Dermis blood vessel endothelial cell (primary cell): Measurements from ENCODE around the gene HOMER1. TPM values are rescaled to one million over a fixed set of nuclear protein-coding genes. Genes with fewer than 3 reads are reported as not detected.

Source experiments
- DNase-seq: peaks from one replicate; pipeline ENCODE4 v3.0.0; 2010
- total RNA-seq: library from RNA; depleted of rRNA; stranded (reverse); fragments of >200 nt; gene quantifications from 2 replicates; pipeline ENCODE4 v1.2.3, GENCODE V29; 2014

Gene HOMER1
- total RNA-seq, 1 donor from 2014 or later = 7.1 TPM

DNA sequence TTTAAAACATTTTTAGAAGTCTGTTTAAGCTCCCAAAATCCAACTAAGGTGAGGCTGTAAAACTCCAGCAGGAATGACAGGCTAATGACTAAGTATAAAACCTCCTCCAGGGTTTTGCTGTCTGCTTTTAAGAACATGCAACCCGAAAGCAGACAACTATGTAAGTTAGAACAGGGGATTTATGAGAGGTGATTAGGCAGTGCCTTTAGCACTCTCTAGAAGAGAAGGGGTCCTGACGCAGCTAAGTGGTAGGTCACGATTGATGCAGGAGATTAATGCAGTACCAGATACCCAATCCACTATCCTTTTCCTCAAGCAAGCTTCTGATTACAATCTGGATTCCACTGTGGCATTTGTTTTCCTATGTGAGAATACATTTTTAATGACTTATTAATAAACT is 25.9 kb downstream of the HOMER1 start:
- no peak for DNase-seq

GRCh38 chr5:79487251-79487650 is 26.7 kb downstream of the HOMER1 start:
- no peak for DNase-seq

- DNase-seq = no peak
Measured at GRCh38 chr5:79486116-79486515, 27.8 kb downstream of the HOMER1 start.

GRCh38 chr5:79484731-79485130 is 29.2 kb downstream of the HOMER1 start:
- no peak for DNase-seq

DNA sequence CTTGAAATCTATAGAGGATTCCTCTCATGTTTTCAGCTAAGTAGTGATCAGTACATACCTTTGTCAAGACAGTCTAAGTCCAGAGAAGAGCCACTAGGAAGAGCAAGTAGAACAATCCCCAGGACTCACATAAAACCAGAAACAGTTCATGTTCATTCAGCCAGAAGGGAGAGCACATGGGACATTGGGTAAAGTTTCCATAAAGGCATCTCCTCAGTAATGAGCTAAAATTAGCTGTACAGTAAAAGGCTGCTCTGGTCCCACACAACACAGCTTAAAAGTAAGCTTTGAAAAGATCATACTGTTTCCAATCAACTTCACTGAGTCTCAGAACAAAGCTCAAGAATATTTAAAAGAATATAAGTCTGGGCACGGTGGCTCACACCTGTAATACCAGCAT is 32.4 kb downstream of the HOMER1 start:
- DNase-seq = no peak

DNA sequence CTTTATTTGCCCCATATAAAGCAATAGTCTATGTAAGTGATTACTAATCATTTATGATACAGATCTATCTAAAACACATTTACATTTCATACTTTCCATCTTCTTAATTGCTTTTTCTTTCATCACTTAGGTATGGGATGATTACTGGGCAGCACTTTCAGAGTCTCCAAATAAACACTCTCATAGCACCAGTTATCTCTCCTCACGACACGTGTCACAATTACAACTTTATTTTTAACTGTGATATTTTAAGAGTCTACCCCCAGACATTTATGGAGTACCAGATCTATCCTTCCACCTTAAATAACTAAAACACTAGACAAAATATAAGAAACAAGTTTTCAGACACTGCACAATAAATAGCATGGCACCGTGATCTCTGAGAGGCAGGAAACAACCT is 32.9 kb downstream of the HOMER1 start:
- DNase-seq = no peak

GRCh38 chr5:79475152-79475466 is 38.8 kb downstream of the HOMER1 start:
- no peak for DNase-seq

DNA sequence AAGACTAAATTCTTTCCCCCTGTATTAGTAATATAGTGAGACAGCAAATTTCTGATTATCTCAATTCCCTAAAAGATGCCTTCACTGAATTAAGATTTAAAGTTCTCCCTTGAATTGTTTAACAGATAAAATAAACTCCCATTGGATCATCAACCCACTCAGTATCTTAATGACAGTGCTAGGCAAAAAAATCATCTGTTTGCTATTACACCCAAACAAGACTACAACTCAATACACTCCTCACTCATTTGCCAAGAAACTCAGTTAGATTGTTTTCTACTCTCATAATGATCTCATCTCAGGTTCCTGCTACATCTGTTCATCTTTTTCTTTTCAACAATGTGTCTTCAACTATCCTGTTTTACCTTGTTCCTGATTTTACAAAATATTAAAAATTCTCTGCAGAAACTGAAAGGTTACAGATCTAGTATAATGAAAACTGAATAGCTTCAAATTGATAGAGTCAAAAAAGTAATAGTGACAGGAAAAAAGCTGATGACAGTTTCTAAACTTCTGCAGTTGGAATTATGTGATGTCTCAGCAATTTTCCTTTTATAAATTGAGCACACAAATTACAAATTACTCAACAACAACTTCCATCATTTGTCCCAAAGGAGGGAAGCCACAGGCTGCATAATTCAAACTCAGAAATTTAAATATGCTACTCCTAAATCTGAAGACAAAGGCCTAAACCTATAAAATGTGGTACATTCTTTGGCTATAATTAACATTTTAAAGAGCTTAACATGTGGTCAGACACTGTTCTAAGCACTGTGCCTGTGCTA is 39.4 kb downstream of the HOMER1 start:
- no peak for DNase-seq

DNA sequence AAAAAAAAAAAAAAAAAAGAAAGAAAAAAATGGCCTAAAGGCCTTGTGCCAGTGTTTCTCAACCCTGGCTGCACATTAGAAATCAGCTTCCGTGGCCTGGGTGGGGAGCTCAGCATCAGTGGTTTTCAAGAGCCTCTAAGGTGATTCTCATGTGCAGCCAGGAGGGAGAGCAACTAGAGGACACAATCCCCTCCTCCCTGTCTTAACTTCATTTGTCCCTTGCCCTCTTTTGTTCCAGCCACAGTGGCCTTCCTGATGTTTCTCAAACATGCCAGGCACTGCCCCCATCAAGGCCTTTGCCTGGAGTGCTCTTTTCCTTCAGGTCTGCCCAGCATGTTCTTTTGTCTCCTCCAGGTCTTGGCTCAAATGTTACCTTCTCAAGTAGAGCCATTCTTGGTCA is 42.4 kb downstream of the HOMER1 start:
- no peak for DNase-seq

GRCh38 chr5:79464695-79465332 is 49.1 kb downstream of the HOMER1 start:
- peak; percentile 53 for DNase-seq

GRCh38 chr5:79464278-79464677 is 49.7 kb downstream of the HOMER1 start:
- DNase-seq = no peak

DNA sequence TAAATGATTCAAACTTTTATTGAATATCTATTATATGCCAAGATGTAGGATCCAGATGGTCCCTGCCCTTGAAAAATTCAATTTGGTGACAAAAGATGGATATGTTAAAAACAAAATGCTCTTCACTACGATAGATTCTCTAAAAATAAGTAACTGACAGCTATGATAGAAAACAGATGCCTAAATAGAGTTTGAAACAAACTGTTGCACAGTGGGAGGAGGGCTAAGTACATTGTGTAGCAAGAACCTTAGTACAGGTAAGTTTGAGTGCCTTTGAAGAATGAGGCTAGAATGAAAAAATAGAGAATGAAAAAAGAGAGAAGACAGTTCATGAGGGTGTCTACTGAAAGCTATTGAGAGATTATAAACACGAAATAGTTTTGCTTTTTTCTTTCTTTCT is 54.3 kb downstream of the HOMER1 start:
- no peak for DNase-seq

DNA sequence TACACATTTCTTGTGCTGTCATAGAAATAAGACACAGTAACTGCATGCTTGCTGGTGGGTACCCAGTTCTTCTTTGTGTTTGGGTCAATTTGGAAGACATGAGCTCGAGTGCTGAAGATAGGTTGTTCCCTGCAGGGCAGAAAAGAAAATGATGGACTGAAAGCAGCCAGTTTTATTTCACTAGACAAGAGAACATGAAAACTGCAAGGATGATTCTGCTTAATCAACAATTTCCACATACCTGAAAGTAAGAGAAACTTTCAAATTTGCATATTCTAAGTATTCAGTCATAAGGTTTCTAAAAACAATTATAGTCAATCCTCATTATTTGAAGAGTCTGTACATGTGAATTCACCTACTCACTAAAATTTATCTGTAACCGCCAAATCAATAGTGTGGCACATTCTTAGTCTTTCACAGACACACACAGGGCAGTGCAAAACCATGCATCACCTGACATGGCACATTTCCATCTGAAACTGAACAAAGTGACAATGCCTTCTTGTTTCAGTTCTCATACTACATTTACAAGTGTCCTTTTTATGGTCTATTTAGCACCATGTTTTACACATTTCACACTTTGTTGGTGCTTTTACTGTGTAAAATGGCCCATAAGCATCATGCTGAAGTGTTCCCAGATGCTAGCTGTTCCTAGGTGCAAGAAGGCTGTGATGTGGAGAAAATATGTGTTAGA is 56.9 kb downstream of the HOMER1 start:
- DNase-seq = no peak

- DNase-seq = no peak
Measured at GRCh38 chr5:79456400-79456799, 57.5 kb downstream of the HOMER1 start.

- no peak for DNase-seq
Measured at GRCh38 chr5:79454043-79454442, 59.9 kb downstream of the HOMER1 start.

DNA sequence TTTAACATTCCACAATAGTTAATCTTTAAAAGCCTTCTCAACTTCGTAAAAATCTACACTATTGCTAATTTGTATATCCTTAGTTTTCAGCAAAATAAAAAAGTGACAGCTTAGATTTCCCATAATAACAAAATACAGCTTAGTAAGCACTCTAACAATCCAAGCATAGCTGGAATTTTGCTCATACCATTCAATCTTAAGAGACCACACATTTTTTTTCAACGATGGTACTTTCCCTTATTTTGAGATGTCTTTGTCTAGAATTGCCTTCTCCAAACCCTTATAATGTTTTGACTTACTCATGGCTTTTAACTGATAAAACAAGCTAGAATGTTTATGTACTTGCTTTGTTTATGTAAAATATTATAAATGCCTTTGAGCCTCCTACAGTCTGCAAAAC is 65.6 kb downstream of the HOMER1 start:
- no peak for DNase-seq

DNA sequence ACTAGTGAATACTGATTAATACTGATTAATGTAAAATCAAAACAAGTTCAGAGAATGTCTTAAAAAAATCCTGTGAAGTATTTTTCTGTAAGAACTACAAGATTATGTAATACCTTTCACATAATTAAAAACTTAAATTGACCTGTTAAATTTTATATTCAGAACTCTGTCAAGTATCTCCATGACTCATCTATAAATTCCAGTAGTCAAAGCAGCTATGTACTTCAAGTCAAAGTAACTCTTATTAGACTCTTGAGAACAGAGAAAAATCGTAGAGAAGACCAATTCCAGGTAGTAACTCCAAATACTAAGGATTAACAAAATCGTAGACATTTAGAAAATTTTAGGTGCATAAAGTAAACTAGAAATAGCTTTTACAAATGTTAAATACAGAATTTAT is 77.1 kb downstream of the HOMER1 start:
- no peak for DNase-seq

GRCh38 chr5:79436224-79436623 is 77.7 kb downstream of the HOMER1 start:
- no peak for DNase-seq

- no peak for DNase-seq
Measured at GRCh38 chr5:79430196-79430595, 83.7 kb downstream of the HOMER1 start.

GRCh38 chr5:79423296-79423695 is 90.6 kb downstream of the HOMER1 start:
- DNase-seq = no peak

GRCh38 chr5:79420248-79420647 is 93.7 kb downstream of the HOMER1 start:
- no peak for DNase-seq

- DNase-seq = peak; percentile 12
Measured at GRCh38 chr5:79418276-79418675, 95.7 kb downstream of the HOMER1 start.

- DNase-seq = no peak
Measured at GRCh38 chr5:79417495-79417894, 96.4 kb downstream of the HOMER1 start.

GRCh38 chr5:79416499-79416898 is 97.4 kb downstream of the HOMER1 start:
- no peak for DNase-seq
